Stimulated activated CD8-positive, alpha-beta memory T cell treated with anti-CD3 and anti-CD28 coated beads, Interleukin-2, amount 100 ng/mL, for 1 hour (primary cell): ENCODE results near the gene BBC3.
"Not testable (repeated sequence)": the region's sequence is repeated elsewhere in the genome, so short reads cannot be mapped to it uniquely, and the experiment has no call there.

Experiments
- DNase-seq, 2 donors: peaks; one replicate each; pipeline ENCODE4 v3.0.0-alpha.2; 2020; ENCODE audit warnings: low read depth in 2 of 2

BBC3 gene

GRCh38 chr19:47258434-47258833 lies 27.4 kb upstream of the BBC3 start:
- DNase-seq = no peak

- no peak for DNase-seq
These were observed 26.6 kb upstream of the BBC3 start for GRCh38 chr19:47257411-47258169.

- peak; percentile 98 to 99 for DNase-seq
These were observed 25.9 kb upstream of the BBC3 start for GRCh38 chr19:47256693-47257410.

- DNase-seq = peak; percentile 83
These were observed 25.1 kb upstream of the BBC3 start, which contains the start of gene CCDC9 for GRCh38 chr19:47255879-47256692. Gene CCDC9 (plus strand): TSS chr19:47256525. CDS start chr19:47258401, 1,876 bp downstream.

- DNase-seq = no peak
These were observed 23.0 kb upstream of the BBC3 start for GRCh38 chr19:47253970-47254369.

GRCh38 chr19:47253467-47253881 lies 22.5 kb upstream of the BBC3 start:
- DNase-seq = no peak

GRCh38 chr19:47253016-47253415 lies 22.0 kb upstream of the BBC3 start:
- DNase-seq = not testable (repeated sequence)

GRCh38 chr19:47247308-47247990 lies 16.4 kb upstream of the BBC3 start:
- DNase-seq = peak in 1 of 2 donors; percentile 65

- peak; percentile 77 to 83 for DNase-seq
These were observed 13.0 kb upstream of the BBC3 start for GRCh38 chr19:47243776-47244547.

GRCh38 chr19:47243364-47243775 lies 12.4 kb upstream of the BBC3 start:
- DNase-seq = no peak

- DNase-seq = no peak
These were observed 11.0 kb upstream of the BBC3 start for GRCh38 chr19:47241919-47242577.

GRCh38 chr19:47240996-47241918 lies 10.3 kb upstream of the BBC3 start:
- DNase-seq = peak; percentile 69 to 83

- DNase-seq = no peak
These were observed 9.6 kb upstream of the BBC3 start for GRCh38 chr19:47240556-47240955.

- no peak for DNase-seq
These were observed 8.8 kb upstream of the BBC3 start for GRCh38 chr19:47239610-47240296.

- DNase-seq = no peak
These were observed 8.2 kb upstream of the BBC3 start for GRCh38 chr19:47239152-47239551.

GRCh38 chr19:47236072-47236675 lies 5.2 kb upstream of the BBC3 start:
- no peak for DNase-seq

- no peak for DNase-seq
These were observed 1.6 kb upstream of the BBC3 start for GRCh38 chr19:47232422-47233211.
